ENCODE measurements around the gene KDM2A. TPM values are rescaled to one million over a fixed set of nuclear protein-coding genes. Genes with fewer than 3 reads are reported as not detected.

The KDM2A gene
- total and polyA plus RNA-seq, 2 donors (not counting 3 experiments of a cell fraction or from before 2014, with no cell fraction given): 72.2 to 79.5 TPM

DNA sequence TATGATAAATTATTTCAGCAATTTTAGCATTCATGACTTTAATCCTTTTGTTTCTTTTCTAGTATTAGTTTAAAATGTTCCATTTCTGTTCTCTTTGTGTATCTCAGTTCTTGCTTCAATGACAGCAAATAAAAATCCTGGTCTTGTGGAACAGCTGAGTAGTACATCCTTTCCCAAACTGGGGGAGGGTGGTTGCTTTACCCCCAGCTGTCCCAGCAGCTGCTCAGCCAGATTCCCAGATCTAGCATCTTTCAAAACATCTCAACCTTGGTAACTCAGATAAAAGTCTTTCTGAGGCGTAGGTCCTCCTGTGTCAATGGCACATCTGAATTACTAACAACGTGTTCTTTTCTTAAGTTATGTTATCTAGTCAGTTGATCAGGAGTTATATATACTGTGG is 75.0 kb downstream of the KDM2A start:
- dilution Hi-C loops (cut with MboI; ENCODE audit: extremely low pct_ligation_motif_present, low sequenced_read_pairs) (no loop called here), intact Hi-C loops (cut with micrococcal nuclease) (no loop called here)
- DNase-seq (ENCODE audit: low read depth, low spot score): no peak
- H3K9me3 ChIP-seq (replicated peaks; ENCODE audit: control insufficient read depth, insufficient read depth, low read length): no peaks in the 10 kb centered on the region
- H3K4me3 ChIP-seq (replicated peaks in 1 of 3; ENCODE audit: insufficient read depth in 1 of 3, low read depth in 1 of 3, low read length in 3 of 3): no peak overlapping the region
- no peaks in the 10 kb centered on the region for H3K79me2 ChIP-seq (ENCODE audit: control insufficient read depth, insufficient read depth, low read length)
- H3K4me1 ChIP-seq (ENCODE audit: control insufficient read depth, extremely low read depth, insufficient read depth, low read length): no peaks in the 10 kb centered on the region
- POLR2A ChIA-PET: no interaction called here
- no peak overlapping the region for H3K9ac ChIP-seq (replicated peaks; ENCODE audit: extremely low read depth, insufficient read depth, low read length)
- H3K4me2 ChIP-seq (ENCODE audit: insufficient read depth, low read length): no peak overlapping the region
- H2AFZ ChIP-seq (ENCODE audit: low read depth, low read length): no peak overlapping the region
- BruUV-seq (replicated peaks): no TSS peak
- TF ChIP-seq EZH2 (IDR thresholded peaks at IDR 0.05; ENCODE audit: borderline replicate concordance, low read depth, low read length, severe bottlenecking) (no peak), JUN (IDR thresholded peaks at IDR 0.05; ENCODE audit: borderline replicate concordance, insufficient read depth, insufficient read length, low read depth) (no peak), FOS (IDR thresholded peaks at IDR 0.05; ENCODE audit: borderline replicate concordance, insufficient read depth, low read length) (no peak), POLR2AphosphoS5 (IDR thresholded peaks at IDR 0.05; ENCODE audit: insufficient read depth, low read depth, low read length) (no peak), POLR2A (IDR thresholded peaks at IDR 0.05; ENCODE audit: low read depth, low read length) (no peak)
- TF ChIP-seq, protein P1, sequence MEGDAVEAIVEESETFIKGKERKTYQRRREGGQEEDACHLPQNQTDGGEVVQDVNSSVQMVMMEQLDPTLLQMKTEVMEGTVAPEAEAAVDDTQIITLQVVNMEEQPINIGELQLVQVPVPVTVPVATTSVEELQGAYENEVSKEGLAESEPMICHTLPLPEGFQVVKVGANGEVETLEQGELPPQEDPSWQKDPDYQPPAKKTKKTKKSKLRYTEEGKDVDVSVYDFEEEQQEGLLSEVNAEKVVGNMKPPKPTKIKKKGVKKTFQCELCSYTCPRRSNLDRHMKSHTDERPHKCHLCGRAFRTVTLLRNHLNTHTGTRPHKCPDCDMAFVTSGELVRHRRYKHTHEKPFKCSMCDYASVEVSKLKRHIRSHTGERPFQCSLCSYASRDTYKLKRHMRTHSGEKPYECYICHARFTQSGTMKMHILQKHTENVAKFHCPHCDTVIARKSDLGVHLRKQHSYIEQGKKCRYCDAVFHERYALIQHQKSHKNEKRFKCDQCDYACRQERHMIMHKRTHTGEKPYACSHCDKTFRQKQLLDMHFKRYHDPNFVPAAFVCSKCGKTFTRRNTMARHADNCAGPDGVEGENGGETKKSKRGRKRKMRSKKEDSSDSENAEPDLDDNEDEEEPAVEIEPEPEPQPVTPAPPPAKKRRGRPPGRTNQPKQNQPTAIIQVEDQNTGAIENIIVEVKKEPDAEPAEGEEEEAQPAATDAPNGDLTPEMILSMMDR (IDR thresholded peaks at IDR 0.05; ENCODE audit: extremely low read depth in 1 of 2, insufficient read depth in 1 of 2, low read depth in 1 of 2, low read length in 2 of 2): no peak
- FAIRE-seq: no peak
- no peaks in the 10 kb centered on the region for H4K20me1 ChIP-seq (replicated peaks; ENCODE audit: control insufficient read depth, extremely low read depth, insufficient read depth, low read length)
- H3K9me1 ChIP-seq (replicated peaks; ENCODE audit: control insufficient read depth, extremely low read depth, insufficient read depth, low read length): no peaks in the 10 kb centered on the region
- no peaks in the 10 kb centered on the region for H3K27me3 ChIP-seq (ENCODE audit: control insufficient read depth in 2 of 2, insufficient read depth in 2 of 2, low read length in 2 of 2)
- H3K27ac ChIP-seq (ENCODE audit: insufficient read depth, low read depth, low read length): no peak overlapping the region
- CTCF ChIA-PET: no interaction called here
- H3K36me3 ChIP-seq (ENCODE audit: control insufficient read depth in 2 of 2, extremely low read depth in 1 of 2, insufficient read depth in 2 of 2, low read length in 2 of 2): peaks cover 3 to 7% of the 10 kb centered on the region in 2 experiments

DNA sequence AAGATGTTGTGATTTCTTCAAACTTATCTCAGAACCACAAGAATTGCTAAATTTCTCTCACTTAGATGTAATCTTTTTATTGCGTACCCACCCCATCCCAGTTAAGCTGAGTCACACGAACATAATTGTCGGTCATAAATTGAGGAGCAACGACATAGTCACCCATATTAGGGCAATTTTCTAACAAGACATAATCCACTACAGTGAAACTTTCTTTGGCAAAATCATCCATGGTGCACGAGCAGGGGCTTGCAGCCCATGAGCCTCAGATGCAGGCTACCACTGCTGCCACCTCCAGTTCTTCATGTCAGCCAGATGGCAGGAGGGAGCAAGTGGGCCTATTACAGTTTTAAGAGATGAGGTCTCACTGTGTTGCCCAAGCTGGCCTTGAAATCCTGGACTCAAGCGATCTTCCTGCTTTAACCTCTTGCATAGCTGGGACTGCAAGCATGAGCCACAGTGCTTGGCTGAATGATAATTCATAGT is 77.0 kb downstream of the KDM2A start:
- Histone ChIP-seq H3K27me3 (ENCODE audit: control insufficient read depth in 2 of 2, insufficient read depth in 2 of 2, low read length in 2 of 2) (no peaks in the 10 kb centered on the region), H3K4me2 (ENCODE audit: insufficient read depth, low read length) (no peak overlapping the region), H3K4me3 (replicated peaks in 1 of 3; ENCODE audit: insufficient read depth in 1 of 3, low read depth in 1 of 3, low read length in 3 of 3) (no peak overlapping the region), H3K36me3 (ENCODE audit: control insufficient read depth in 2 of 2, extremely low read depth in 1 of 2, insufficient read depth in 2 of 2, low read length in 2 of 2) (peaks cover 3 to 11% of the 10 kb centered on the region in 2 experiments), H3K4me1 (ENCODE audit: control insufficient read depth, extremely low read depth, insufficient read depth, low read length) (no peaks in the 10 kb centered on the region), H3K9me3 (replicated peaks; ENCODE audit: control insufficient read depth, insufficient read depth, low read length) (no peaks in the 10 kb centered on the region), H4K20me1 (replicated peaks; ENCODE audit: control insufficient read depth, extremely low read depth, insufficient read depth, low read length) (no peaks in the 10 kb centered on the region), H2AFZ (ENCODE audit: low read depth, low read length) (no peak overlapping the region), H3K9me1 (replicated peaks; ENCODE audit: control insufficient read depth, extremely low read depth, insufficient read depth, low read length) (no peaks in the 10 kb centered on the region), H3K9ac (replicated peaks; ENCODE audit: extremely low read depth, insufficient read depth, low read length) (no peak overlapping the region), H3K27ac (ENCODE audit: insufficient read depth, low read depth, low read length) (no peak overlapping the region), H3K79me2 (ENCODE audit: control insufficient read depth, insufficient read depth, low read length) (no peaks in the 10 kb centered on the region)
- TF ChIP-seq, protein P1 (IDR thresholded peaks at IDR 0.05; ENCODE audit: extremely low read depth in 1 of 2, insufficient read depth in 1 of 2, low read depth in 1 of 2, low read length in 2 of 2): no peak
- TF ChIP-seq GATA2 (IDR thresholded peaks at IDR 0.05; ENCODE audit: insufficient read depth, insufficient read length, low read depth, low read length) (no peak), FOS (IDR thresholded peaks at IDR 0.05; ENCODE audit: borderline replicate concordance, insufficient read depth, low read length) (no peak), JUN (IDR thresholded peaks at IDR 0.05; ENCODE audit: borderline replicate concordance, insufficient read depth, insufficient read length, low read depth) (no peak), EZH2 (IDR thresholded peaks at IDR 0.05; ENCODE audit: borderline replicate concordance, low read depth, low read length, severe bottlenecking) (no peak), POLR2AphosphoS5 (IDR thresholded peaks at IDR 0.05; ENCODE audit: insufficient read depth, low read depth, low read length) (no peak), MYC (IDR thresholded peaks at IDR 0.05; ENCODE audit: low read depth, low read length) (no peak), POLR2A (IDR thresholded peaks at IDR 0.05; ENCODE audit: low read depth, low read length) (no peak)
- TF ChIP-seq, protein P2, sequence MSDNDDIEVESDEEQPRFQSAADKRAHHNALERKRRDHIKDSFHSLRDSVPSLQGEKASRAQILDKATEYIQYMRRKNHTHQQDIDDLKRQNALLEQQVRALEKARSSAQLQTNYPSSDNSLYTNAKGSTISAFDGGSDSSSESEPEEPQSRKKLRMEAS (IDR thresholded peaks at IDR 0.05; ENCODE audit: insufficient read depth, insufficient read length): no peak
- TSS peak; percentile 11 for BruUV-seq (replicated peaks)
- DNase-seq (ENCODE audit: low read depth, low spot score) (no peak), FAIRE-seq (no peak)
- ChIA-PET CTCF (interaction anchor here (0.7 to 2.3 kb wide), 2 partner anchors 9 to 115 kb away, joined by 3 to 6 read pairs; no protein-coding TSS in a partner anchor), POLR2A (no interaction called here)
- intact Hi-C loops (cut with micrococcal nuclease): no loop called here
- dilution Hi-C loops (cut with MboI; ENCODE audit: extremely low pct_ligation_motif_present, low sequenced_read_pairs): no loop called here
